ENCODE results near the gene ASCL1. TPM values are rescaled to one million over a fixed set of nuclear protein-coding genes. Genes with fewer than 3 reads are reported as not detected.
A peak's percentile ranks its signal among the peaks of the same experiment; 100 is the strongest.

Gene ASCL1
- total and polyA plus RNA-seq, 11 donors = not detected

DNA sequence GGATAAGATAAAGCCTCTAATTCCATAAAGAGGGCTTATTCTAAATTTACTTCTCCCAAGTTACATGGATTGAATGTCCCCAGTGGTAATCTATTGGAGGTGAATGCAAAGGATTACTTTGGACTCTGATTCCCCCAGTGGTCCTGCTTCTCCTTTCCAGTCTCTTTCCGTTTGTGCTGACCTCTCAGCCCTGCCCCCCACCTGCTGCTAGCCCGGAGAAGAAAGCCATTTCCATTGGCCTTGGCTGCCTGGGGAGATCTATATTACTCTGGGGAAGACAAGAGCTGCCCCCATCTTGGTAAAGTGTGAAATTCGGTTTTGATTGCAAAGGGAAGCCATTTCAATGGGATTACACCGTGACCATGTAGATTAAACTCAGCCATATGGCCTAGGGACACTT is 13.3 kb downstream of the ASCL1 start:
- WGBS, 4 donors = 4 to 22% (median 10%) methylated on average over 4 of the region's 4 CpGs

DNA sequence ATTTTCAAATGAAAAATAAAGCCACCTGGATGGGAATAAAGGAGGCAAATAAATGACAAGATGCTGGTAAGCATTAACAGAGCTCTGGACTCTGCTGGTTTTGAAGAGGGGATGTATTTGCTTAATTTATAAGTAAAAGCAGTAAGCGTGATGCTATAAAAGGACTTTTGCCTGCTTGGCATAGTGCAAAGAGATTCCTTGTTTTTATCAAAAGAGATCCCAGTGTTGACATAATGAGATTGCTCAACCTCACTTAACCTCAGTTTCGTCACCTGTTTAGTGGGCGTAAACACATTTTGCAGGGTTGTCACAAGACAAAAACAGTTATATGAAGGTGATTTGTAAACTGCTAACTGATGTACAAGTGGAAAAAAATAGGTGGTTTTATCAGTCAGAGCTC is 13.8 kb downstream of the ASCL1 start:
- Histone ChIP-seq H3K4me3 (no peak overlapping the region), H3K27me3 (peaks cover 0 to 35% (median 9%) of the 10 kb centered on the region in 9 donors), H3K36me3 (no peaks in the 10 kb centered on the region), H3K9me3 (no peaks in the 10 kb centered on the region), H3K4me1 (no peaks in the 10 kb centered on the region), H3K27ac (no peak overlapping the region)
- no peak for ATAC-seq
- intact Hi-C loops (cut with DNase I) = no loop called here
- no peak for DNase-seq
- TF ChIP-seq, protein P1, sequence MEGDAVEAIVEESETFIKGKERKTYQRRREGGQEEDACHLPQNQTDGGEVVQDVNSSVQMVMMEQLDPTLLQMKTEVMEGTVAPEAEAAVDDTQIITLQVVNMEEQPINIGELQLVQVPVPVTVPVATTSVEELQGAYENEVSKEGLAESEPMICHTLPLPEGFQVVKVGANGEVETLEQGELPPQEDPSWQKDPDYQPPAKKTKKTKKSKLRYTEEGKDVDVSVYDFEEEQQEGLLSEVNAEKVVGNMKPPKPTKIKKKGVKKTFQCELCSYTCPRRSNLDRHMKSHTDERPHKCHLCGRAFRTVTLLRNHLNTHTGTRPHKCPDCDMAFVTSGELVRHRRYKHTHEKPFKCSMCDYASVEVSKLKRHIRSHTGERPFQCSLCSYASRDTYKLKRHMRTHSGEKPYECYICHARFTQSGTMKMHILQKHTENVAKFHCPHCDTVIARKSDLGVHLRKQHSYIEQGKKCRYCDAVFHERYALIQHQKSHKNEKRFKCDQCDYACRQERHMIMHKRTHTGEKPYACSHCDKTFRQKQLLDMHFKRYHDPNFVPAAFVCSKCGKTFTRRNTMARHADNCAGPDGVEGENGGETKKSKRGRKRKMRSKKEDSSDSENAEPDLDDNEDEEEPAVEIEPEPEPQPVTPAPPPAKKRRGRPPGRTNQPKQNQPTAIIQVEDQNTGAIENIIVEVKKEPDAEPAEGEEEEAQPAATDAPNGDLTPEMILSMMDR (IDR thresholded peaks at IDR 0.05) = no peak
- no peak for TF ChIP-seq POLR2A (IDR thresholded peaks at IDR 0.05)
- 76 to 79% (median 79%) methylated on average over 3 of the region's 3 CpGs for WGBS, 4 donors

More for the DNA sequence above, 13.3 kb downstream of the ASCL1 start:
- Histone ChIP-seq H3K36me3 (no peaks in the 10 kb centered on the region), H3K27ac (no peak overlapping the region), H3K4me3 (no peak overlapping the region), H3K4me1 (no peaks in the 10 kb centered on the region), H3K27me3 (peaks cover 0 to 40% (median 13%) of the 10 kb centered on the region in 9 donors), H3K9me3 (no peaks in the 10 kb centered on the region)
- intact Hi-C loops (cut with DNase I) = no loop called here
- DNase-seq = no peak
- TF ChIP-seq, protein P1 (IDR thresholded peaks at IDR 0.05) = no peak
- no peak for TF ChIP-seq POLR2A (IDR thresholded peaks at IDR 0.05)
- no peak for ATAC-seq

DNA sequence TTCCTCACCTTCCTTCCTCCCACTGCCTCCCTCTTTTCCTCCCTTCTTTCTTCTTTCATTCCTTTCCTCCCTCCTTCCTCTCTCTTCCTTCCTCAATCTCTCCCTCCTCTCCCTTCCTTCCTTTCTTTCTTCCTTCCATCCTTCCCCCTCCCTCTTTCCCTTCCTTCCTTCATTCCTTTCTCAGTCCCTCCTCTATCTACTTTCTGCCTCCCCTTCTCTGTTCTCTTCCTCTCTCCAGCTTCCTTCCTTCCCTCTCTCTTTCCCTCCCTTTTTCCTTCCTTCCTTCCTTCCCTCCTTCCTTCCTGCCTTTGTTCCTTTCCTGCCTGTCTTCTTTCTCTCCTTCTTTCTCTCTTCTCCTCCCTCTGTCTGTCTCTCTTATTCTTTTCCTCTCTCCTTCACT is 16.1 kb downstream of the ASCL1 start:
- Histone ChIP-seq H3K4me3 (no peak overlapping the region), H3K9me3 (no peaks in the 10 kb centered on the region), H3K27me3 (peaks cover 0 to 18% (median 3%) of the 10 kb centered on the region in 9 donors), H3K27ac (no peak overlapping the region), H3K4me1 (no peaks in the 10 kb centered on the region), H3K36me3 (no peaks in the 10 kb centered on the region)
- intact Hi-C loops (cut with DNase I) = no loop called here
- no peak for ATAC-seq
- DNase-seq = no peak
- TF ChIP-seq, protein P1 (IDR thresholded peaks at IDR 0.05) = no peak
- TF ChIP-seq POLR2A (IDR thresholded peaks at IDR 0.05) = no peak

DNA sequence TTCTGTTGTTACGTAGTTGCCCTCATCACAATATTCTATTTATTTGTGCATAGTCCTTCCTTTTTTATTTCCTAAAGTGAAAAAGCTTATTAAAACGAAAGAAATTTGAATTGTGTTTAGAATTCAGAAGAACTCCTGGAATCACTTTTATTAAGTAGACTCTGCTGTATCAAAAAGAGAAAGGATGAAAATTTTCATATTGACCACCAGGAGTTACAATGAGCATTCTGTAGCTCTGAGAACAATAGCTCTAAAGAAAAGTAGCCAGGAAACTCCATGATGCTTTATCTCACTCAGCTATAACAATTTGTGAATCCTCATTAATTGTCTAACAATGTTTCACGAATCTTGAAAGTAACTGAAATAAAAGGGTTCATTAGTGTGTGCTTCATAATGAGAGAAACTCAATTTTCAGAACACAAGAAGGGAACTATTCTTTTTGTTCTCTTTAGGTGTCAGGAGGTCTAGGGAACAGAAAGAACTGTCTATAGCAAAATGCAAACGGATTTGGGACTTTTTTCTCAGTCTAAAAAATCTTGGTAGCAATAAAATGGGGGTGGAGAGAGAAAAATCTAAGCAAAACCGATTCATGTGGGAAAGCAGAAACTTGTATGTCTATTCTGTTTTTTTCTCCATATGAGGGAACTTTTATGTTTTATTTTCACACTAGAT is 19.3 kb downstream of the ASCL1 start:
- ATAC-seq (no peak), DNase-seq (no peak)
- H3K9me3 ChIP-seq = no peaks in the 10 kb centered on the region
- 44 to 49% (median 48%) methylated on average over 5 of the region's 5 CpGs for WGBS, 4 donors
- TF ChIP-seq, protein P1 (IDR thresholded peaks at IDR 0.05) = peak in 1 of 12 donors; percentile 9
- TF ChIP-seq POLR2A (IDR thresholded peaks at IDR 0.05) = no peak
- peaks cover 0 to 6% (median 0%) of the 10 kb centered on the region in 9 donors for H3K27me3 ChIP-seq
- H3K4me3 ChIP-seq = no peak overlapping the region
- no peaks in the 10 kb centered on the region for H3K4me1 ChIP-seq
- intact Hi-C loops (cut with DNase I) = no loop called here
- no peaks in the 10 kb centered on the region for H3K36me3 ChIP-seq
- no peak overlapping the region for H3K27ac ChIP-seq

Data from heart left ventricle (tissue), 16 donors.